Transverse colon (tissue), 4 donors: Measurements from ENCODE around the gene R3HDM4.

Source experiments
- EP300 ChIP-seq: sonication (generic); formaldehyde crosslinking; IDR thresholded peaks from one replicate; pipeline ENCODE4 v1.6.1; 2017; ENCODE audit warnings: antibody characterized with exemption, low read depth
- POLR2A ChIP-seq: fragments of 450-650 bp; IDR thresholded peaks from one replicate; pipeline ENCODE4 v1.6.1; 2016; ENCODE audit warnings: antibody characterized with exemption, mild to moderate bottlenecking, moderate library complexity
- POLR2AphosphoS5 ChIP-seq, 3 donors: sonication (generic); formaldehyde crosslinking; IDR thresholded peaks; one replicate each; pipeline ENCODE4 v1.6.1; 2016; ENCODE audit warnings: antibody characterized with exemption in 3 of 3
- TF ChIP-seq, protein P1 (sequence below), 5 experiments: fragments of 200-600 bp in 3 of 5; fragments of 450-650 bp in 2 of 5; sonication (generic) in 3 of 5; IDR thresholded peaks; 1 replicate in 2 of 5; 2 replicates in 3 of 5; pipeline ENCODE4 v1.5.1; 2016 to 2017; ENCODE audit warnings: antibody characterized with exemption in 5 of 5, inconsistent platforms in 3 of 5, mild to moderate bottlenecking in 2 of 5, moderate library complexity in 1 of 5

DNA sequence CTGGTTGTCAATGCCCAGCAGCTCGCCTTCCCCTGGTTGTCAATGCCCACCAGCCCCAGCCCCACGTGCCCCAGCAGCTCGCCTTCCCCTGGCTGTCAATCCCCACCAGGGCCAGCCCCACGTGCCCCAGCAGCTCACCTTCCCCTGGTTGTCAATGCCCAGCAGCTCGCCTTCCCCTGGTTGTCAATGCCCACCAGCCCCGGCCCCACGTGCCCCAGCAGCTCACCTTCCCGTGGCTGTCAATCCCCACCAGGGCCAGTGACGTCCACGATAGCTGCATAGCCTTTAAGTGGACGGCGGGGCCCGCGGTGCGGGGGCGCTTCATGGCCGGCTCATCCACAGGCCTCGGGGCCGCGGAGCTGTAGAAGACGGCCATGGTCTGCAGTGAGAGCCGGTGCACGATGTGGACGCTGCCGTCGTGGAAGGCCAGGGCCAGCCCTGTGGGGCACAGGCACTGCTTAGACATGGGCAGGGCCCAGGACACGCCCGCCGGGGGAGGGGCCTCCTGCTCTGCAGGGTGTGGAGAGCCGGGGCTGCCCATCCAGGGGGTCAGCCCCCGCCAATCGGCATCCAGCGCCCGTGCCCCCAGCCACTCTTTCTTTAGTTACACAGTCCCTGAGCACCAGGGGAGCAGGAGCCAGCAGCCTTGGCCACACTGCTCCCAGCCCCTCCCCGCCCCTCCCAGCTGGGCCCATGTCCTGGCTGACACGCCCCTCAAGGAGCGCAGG is 33.1 kb downstream of the R3HDM4 start:
- TF ChIP-seq POLR2A (no peak), POLR2AphosphoS5 (IDR thresholded peaks at IDR 0.05) (no peak), EP300 (no peak)
- TF ChIP-seq, protein P1, sequence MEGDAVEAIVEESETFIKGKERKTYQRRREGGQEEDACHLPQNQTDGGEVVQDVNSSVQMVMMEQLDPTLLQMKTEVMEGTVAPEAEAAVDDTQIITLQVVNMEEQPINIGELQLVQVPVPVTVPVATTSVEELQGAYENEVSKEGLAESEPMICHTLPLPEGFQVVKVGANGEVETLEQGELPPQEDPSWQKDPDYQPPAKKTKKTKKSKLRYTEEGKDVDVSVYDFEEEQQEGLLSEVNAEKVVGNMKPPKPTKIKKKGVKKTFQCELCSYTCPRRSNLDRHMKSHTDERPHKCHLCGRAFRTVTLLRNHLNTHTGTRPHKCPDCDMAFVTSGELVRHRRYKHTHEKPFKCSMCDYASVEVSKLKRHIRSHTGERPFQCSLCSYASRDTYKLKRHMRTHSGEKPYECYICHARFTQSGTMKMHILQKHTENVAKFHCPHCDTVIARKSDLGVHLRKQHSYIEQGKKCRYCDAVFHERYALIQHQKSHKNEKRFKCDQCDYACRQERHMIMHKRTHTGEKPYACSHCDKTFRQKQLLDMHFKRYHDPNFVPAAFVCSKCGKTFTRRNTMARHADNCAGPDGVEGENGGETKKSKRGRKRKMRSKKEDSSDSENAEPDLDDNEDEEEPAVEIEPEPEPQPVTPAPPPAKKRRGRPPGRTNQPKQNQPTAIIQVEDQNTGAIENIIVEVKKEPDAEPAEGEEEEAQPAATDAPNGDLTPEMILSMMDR (IDR thresholded peaks at IDR 0.05) = no peak
